Measurements from ENCODE around the gene CDC14B. TPM values are rescaled to one million over a fixed set of nuclear protein-coding genes. Genes with fewer than 3 reads are reported as not detected.
"Not testable (repeated sequence)": the region's sequence is repeated elsewhere in the genome, so short reads cannot be mapped to it uniquely, and the experiment has no call there.

CDC14B gene
- total and polyA plus RNA-seq, 4 donors, result 12.8 to 37.9 (median 25.4) TPM

DNA sequence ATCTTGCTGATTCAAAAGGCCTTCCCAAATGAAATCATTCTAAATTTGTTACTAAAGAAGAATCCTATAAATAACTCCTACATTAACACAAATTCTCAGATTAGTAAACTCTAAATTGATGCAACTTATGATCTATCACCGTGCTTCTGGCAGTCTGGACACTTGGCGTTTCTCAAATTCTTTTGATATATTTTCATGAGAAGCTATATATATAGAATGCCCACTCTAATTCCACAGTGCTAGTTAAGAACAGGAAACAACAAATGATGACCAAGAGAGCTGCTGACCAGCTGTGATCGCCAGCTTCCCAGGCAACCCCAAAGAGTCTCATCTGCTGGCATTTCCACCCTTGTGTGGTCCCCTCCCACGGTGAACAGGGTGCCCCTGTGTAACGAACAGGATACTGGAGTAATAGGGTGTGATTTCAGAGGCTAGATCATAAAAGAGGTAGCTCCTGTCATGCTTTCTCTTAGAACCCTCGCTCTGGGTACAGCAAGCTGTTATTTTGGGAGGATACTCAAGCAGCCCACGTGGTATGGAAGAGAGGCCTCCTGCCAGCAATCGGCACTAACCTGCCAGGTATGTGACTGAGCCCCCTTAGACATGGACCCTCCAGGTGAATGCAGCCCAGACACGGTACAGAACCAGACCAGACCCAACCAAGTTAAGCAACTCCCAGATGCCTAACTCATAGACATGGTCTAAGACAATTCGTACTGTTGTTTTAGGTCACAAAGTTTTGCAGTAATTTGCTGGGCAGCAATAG lies 64.7 kb downstream of the CDC14B start:
- WGBS, 2 donors, result 86 to 87% methylated on average over 10 of the region's 10 CpGs
- H3K4me3 ChIP-seq (ENCODE audit: low read length in 2 of 2), result no peak overlapping the region

GRCh38 chr9:96554326-96554725 lies 65.3 kb downstream of the CDC14B start:
- H3K36me3 ChIP-seq (ENCODE audit: control insufficient read depth in 1 of 2, insufficient read depth in 2 of 2, low read length in 1 of 2), result peaks cover 0 to 1% of the 10 kb centered on the region in 2 donors
- H3K9me3 ChIP-seq (ENCODE audit: control insufficient read depth, low read length), result no peaks in the 10 kb centered on the region
- no peak overlapping the region for H3K27ac ChIP-seq (ENCODE audit: low read depth in 1 of 2, low read length in 2 of 2)
- ATAC-seq (ENCODE audit: low FRiP score) (no peak), DNase-seq (no peak)
- 66 to 69% methylated on average over 1 of the region's 1 CpG for WGBS, 2 donors
- H3K4me3 ChIP-seq (ENCODE audit: low read length in 2 of 2), result no peak overlapping the region
- H3K4me1 ChIP-seq (ENCODE audit: control insufficient read depth in 1 of 2, insufficient read depth in 2 of 2, low read length in 2 of 2), result peaks cover 0 to 5% of the 10 kb centered on the region in 2 donors
- intact Hi-C loops (cut with DNase I), result no loop called here
- no peaks in the 10 kb centered on the region for H3K27me3 ChIP-seq (ENCODE audit: control insufficient read depth in 1 of 2, insufficient read depth in 2 of 2, low read length in 1 of 2)

More for the DNA sequence above, 64.7 kb downstream of the CDC14B start:
- DNase-seq (no peak), ATAC-seq (ENCODE audit: low FRiP score) (no peak)
- Histone ChIP-seq H3K27me3 (ENCODE audit: control insufficient read depth in 1 of 2, insufficient read depth in 2 of 2, low read length in 1 of 2) (no peaks in the 10 kb centered on the region), H3K9me3 (ENCODE audit: control insufficient read depth, low read length) (no peaks in the 10 kb centered on the region), H3K36me3 (ENCODE audit: control insufficient read depth in 1 of 2, insufficient read depth in 2 of 2, low read length in 1 of 2) (peaks cover 0 to 1% of the 10 kb centered on the region in 2 donors), H3K27ac (ENCODE audit: low read depth in 1 of 2, low read length in 2 of 2) (peak overlapping the region; percentile 15 to 85), H3K4me1 (ENCODE audit: control insufficient read depth in 1 of 2, insufficient read depth in 2 of 2, low read length in 2 of 2) (peaks cover 1 to 5% of the 10 kb centered on the region in 2 donors)
- intact Hi-C loops (cut with DNase I), result loop anchor here (5.0 kb wide), 1 partner anchor 33 kb away; no protein-coding TSS in a partner anchor

DNA sequence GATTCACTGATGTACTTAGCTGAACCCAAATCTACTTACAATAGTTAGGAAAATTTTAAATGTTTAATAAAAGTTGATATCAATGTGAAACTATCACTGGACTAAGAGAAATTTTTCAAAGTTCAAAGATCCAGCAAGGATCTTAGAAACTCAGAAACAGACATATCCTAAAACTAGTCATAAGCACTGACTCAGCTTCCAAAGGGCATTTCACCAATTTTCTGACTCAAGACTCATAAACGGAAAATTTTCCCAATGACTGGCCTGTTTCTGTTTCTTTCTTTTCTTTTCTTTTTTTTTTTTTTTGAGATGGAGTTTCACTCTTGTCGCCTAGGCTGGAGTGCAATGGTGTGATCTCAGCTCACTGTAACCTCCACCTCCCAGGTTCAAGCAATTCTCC lies 66.6 kb downstream of the CDC14B start:
- peaks cover 0 to 5% of the 10 kb centered on the region in 2 donors for H3K4me1 ChIP-seq (ENCODE audit: control insufficient read depth in 1 of 2, insufficient read depth in 2 of 2, low read length in 2 of 2)
- 4 to 8% methylated on average over 2 of the region's 2 CpGs for WGBS, 2 donors
- no peak overlapping the region for H3K4me3 ChIP-seq (ENCODE audit: low read length in 2 of 2)
- H3K27me3 ChIP-seq (ENCODE audit: control insufficient read depth in 1 of 2, insufficient read depth in 2 of 2, low read length in 1 of 2), result no peaks in the 10 kb centered on the region
- peak; percentile 58 for ATAC-seq (ENCODE audit: low FRiP score)
- intact Hi-C loops (cut with DNase I), result no loop called here
- no peak overlapping the region for H3K27ac ChIP-seq (ENCODE audit: low read depth in 1 of 2, low read length in 2 of 2)
- no peaks in the 10 kb centered on the region for H3K9me3 ChIP-seq (ENCODE audit: control insufficient read depth, low read length)
- peaks cover 0 to 1% of the 10 kb centered on the region in 2 donors for H3K36me3 ChIP-seq (ENCODE audit: control insufficient read depth in 1 of 2, insufficient read depth in 2 of 2, low read length in 1 of 2)
- DNase-seq, result no peak

- DNase-seq (no peak), ATAC-seq (ENCODE audit: low FRiP score) (no peak)
- Histone ChIP-seq H3K9me3 (ENCODE audit: control insufficient read depth, low read length) (no peaks in the 10 kb centered on the region), H3K4me3 (ENCODE audit: low read length in 2 of 2) (no peak overlapping the region), H3K36me3 (ENCODE audit: control insufficient read depth in 1 of 2, insufficient read depth in 2 of 2, low read length in 1 of 2) (peaks cover 0 to 1% of the 10 kb centered on the region in 2 donors), H3K27me3 (ENCODE audit: control insufficient read depth in 1 of 2, insufficient read depth in 2 of 2, low read length in 1 of 2) (no peaks in the 10 kb centered on the region), H3K27ac (ENCODE audit: low read depth in 1 of 2, low read length in 2 of 2) (no peak overlapping the region), H3K4me1 (ENCODE audit: control insufficient read depth in 1 of 2, insufficient read depth in 2 of 2, low read length in 2 of 2) (peaks cover 0 to 5% of the 10 kb centered on the region in 2 donors)
- intact Hi-C loops (cut with DNase I), result no loop called here
- WGBS, 2 donors, result 88 to 97% methylated on average over 6 of the region's 6 CpGs
These were observed 68.2 kb downstream of the CDC14B start for GRCh38 chr9:96551403-96551802.

DNA sequence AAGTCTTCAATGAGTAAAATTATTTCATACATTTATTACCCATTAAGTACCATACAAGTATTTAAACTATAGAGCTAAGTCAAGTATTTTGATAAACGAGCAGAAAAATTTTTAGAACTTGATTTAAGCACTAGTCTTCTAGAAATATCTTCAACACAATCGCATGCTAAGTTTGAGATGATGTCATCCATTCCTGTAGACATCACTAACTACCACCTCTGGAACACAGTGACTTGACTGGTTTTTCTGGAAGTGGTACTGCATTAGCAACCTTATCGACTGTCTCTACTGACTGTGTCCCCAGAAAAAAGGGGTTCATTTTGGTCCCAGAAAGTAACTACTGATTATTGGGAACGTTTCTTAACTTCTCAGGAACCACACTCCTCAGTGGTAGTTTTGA lies 69.0 kb downstream of the CDC14B start:
- H3K27me3 ChIP-seq (ENCODE audit: control insufficient read depth in 1 of 2, insufficient read depth in 2 of 2, low read length in 1 of 2), result no peaks in the 10 kb centered on the region
- 81 to 88% methylated on average over 4 of the region's 4 CpGs for whole genome bisulfite sequencing, 2 donors
- no peak for DNase-seq
- H3K4me1 ChIP-seq (ENCODE audit: control insufficient read depth in 1 of 2, insufficient read depth in 2 of 2, low read length in 2 of 2), result peaks cover 0 to 4% of the 10 kb centered on the region in 2 donors
- no peak overlapping the region for H3K27ac ChIP-seq (ENCODE audit: low read depth in 1 of 2, low read length in 2 of 2)
- no peak overlapping the region for H3K4me3 ChIP-seq (ENCODE audit: low read length in 2 of 2)
- H3K36me3 ChIP-seq (ENCODE audit: control insufficient read depth in 1 of 2, insufficient read depth in 2 of 2, low read length in 1 of 2), result peaks cover 0 to 1% of the 10 kb centered on the region in 2 donors
- intact Hi-C loops (cut with DNase I), result no loop called here
- no peaks in the 10 kb centered on the region for H3K9me3 ChIP-seq (ENCODE audit: control insufficient read depth, low read length)
- ATAC-seq (ENCODE audit: low FRiP score), result no peak

- intact Hi-C loops (cut with DNase I); H3K27ac ChIP-seq (ENCODE audit: low read depth in 1 of 2, low read length in 2 of 2); ATAC-seq (ENCODE audit: low FRiP score); H3K9me3 ChIP-seq (ENCODE audit: control insufficient read depth, low read length); H3K36me3 ChIP-seq (ENCODE audit: control insufficient read depth in 1 of 2, insufficient read depth in 2 of 2, low read length in 1 of 2); H3K27me3 ChIP-seq (ENCODE audit: control insufficient read depth in 1 of 2, insufficient read depth in 2 of 2, low read length in 1 of 2); H3K4me1 ChIP-seq (ENCODE audit: control insufficient read depth in 1 of 2, insufficient read depth in 2 of 2, low read length in 2 of 2); H3K4me3 ChIP-seq (ENCODE audit: low read length in 2 of 2); DNase-seq: not testable (repeated sequence)
- WGBS, 2 donors, result 96 to 97% methylated on average over 15 of the region's 15 CpGs
These were observed 76.5 kb downstream of the CDC14B start for GRCh38 chr9:96543131-96543530.

DNA sequence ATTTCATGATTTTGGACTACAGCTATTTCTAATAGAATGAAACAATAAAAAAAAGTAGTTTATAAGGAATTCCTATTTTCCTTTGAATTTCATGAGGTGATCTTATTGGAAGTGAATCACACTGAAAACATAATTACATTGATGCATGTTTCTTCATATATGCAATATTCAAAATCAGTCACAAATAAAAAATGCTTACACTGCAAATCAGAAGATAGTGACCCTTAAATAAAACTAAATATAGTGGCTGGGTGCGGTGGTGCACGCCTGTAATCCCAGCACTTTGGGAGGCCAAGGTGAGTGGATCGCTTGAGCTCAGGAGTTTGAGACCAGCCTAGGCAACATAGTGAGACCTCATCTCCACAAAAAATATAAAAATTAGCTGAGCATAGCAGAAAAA lies 79.5 kb downstream of the CDC14B start:
- Histone ChIP-seq H3K9me3 (ENCODE audit: control insufficient read depth, low read length) (no peaks in the 10 kb centered on the region), H3K4me3 (ENCODE audit: low read length in 2 of 2) (no peak overlapping the region), H3K36me3 (ENCODE audit: control insufficient read depth in 1 of 2, insufficient read depth in 2 of 2, low read length in 1 of 2) (no peaks in the 10 kb centered on the region), H3K27me3 (ENCODE audit: control insufficient read depth in 1 of 2, insufficient read depth in 2 of 2, low read length in 1 of 2) (no peaks in the 10 kb centered on the region), H3K27ac (ENCODE audit: low read depth in 1 of 2, low read length in 2 of 2) (no peak overlapping the region), H3K4me1 (ENCODE audit: control insufficient read depth in 1 of 2, insufficient read depth in 2 of 2, low read length in 2 of 2) (no peaks in the 10 kb centered on the region)
- DNase-seq (no peak), ATAC-seq (ENCODE audit: low FRiP score) (no peak)
- intact Hi-C loops (cut with DNase I), result no loop called here
- WGBS, 2 donors, result 98% methylated on average over 3 of the region's 3 CpGs

DNA sequence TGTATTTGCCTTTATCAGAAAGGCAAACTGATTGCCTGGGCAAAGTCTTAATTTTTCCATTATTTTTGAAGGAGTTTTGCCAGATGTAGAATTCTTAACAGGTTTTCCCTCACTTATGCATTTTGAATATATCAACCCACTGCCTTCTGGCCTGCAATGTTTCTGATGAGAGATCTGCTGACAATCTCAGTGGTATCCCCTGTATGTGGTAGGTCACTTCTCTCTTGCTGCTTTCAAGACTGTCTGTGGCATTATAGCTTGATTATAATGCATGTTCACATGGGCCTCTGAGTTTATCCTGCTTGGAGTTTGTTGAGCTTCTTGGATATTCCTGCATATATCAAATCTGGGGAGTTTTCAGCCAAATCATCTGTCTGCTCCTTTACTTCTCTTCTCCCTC lies 87.5 kb downstream of the CDC14B start:
- DNase-seq (no peak), ATAC-seq (ENCODE audit: low FRiP score) (no peak)
- Histone ChIP-seq H3K27me3 (ENCODE audit: control insufficient read depth in 1 of 2, insufficient read depth in 2 of 2, low read length in 1 of 2) (no peaks in the 10 kb centered on the region), H3K4me3 (ENCODE audit: low read length in 2 of 2) (no peak overlapping the region), H3K27ac (ENCODE audit: low read depth in 1 of 2, low read length in 2 of 2) (no peak overlapping the region), H3K9me3 (ENCODE audit: control insufficient read depth, low read length) (no peaks in the 10 kb centered on the region), H3K4me1 (ENCODE audit: control insufficient read depth in 1 of 2, insufficient read depth in 2 of 2, low read length in 2 of 2) (no peaks in the 10 kb centered on the region), H3K36me3 (ENCODE audit: control insufficient read depth in 1 of 2, insufficient read depth in 2 of 2, low read length in 1 of 2) (peaks cover 2 to 3% of the 10 kb centered on the region in 2 donors)
- intact Hi-C loops (cut with DNase I), result no loop called here

GRCh38 chr9:96524764-96525163 lies 94.9 kb downstream of the CDC14B start:
- Histone ChIP-seq H3K4me1 (ENCODE audit: control insufficient read depth in 1 of 2, insufficient read depth in 2 of 2, low read length in 2 of 2) (peaks cover 0 to 2% of the 10 kb centered on the region in 2 donors), H3K27ac (ENCODE audit: low read depth in 1 of 2, low read length in 2 of 2) (peak overlapping the region; percentile 9 to 67), H3K36me3 (ENCODE audit: control insufficient read depth in 1 of 2, insufficient read depth in 2 of 2, low read length in 1 of 2) (no peaks in the 10 kb centered on the region), H3K27me3 (ENCODE audit: control insufficient read depth in 1 of 2, insufficient read depth in 2 of 2, low read length in 1 of 2) (no peaks in the 10 kb centered on the region), H3K4me3 (ENCODE audit: low read length in 2 of 2) (no peak overlapping the region), H3K9me3 (ENCODE audit: control insufficient read depth, low read length) (no peaks in the 10 kb centered on the region)
- ATAC-seq (ENCODE audit: low FRiP score) (no peak), DNase-seq (no peak)
- WGBS, 2 donors, result 50 to 54% methylated on average over 2 of the region's 2 CpGs
- intact Hi-C loops (cut with DNase I), result loop anchor here (5.0 kb wide), 1 partner anchor 33 kb away; no protein-coding TSS in a partner anchor
